HS-5 (cell line): ENCODE data around the gene CD8A.
"Not testable (repeated sequence)": the region's sequence is repeated elsewhere in the genome, so short reads cannot be mapped to it uniquely, and the experiment has no call there.

ENCODE experiments used
- DNase-seq: peaks from one replicate; pipeline ENCODE4 v3.0.0-alpha.2; 2012; ENCODE audit warnings: low read depth

Gene CD8A

GRCh38 chr2:86776532-86776931, 14.2 kb downstream of the CD8A start:
- no peak for DNase-seq

GRCh38 chr2:86775338-86775737, 15.4 kb downstream of the CD8A start:
- no peak for DNase-seq

GRCh38 chr2:86774862-86775261, 15.9 kb downstream of the CD8A start:
- DNase-seq, result no peak

- no peak for DNase-seq
These were observed 18.1 kb downstream of the CD8A start for GRCh38 chr2:86772611-86773010.

GRCh38 chr2:86770816-86771301, 19.9 kb downstream of the CD8A start:
- no peak for DNase-seq

- no peak for DNase-seq
These were observed 20.9 kb downstream of the CD8A start for GRCh38 chr2:86769838-86770237.

- DNase-seq, result no peak
These were observed 22.3 kb downstream of the CD8A start for GRCh38 chr2:86768189-86768949.

- no peak for DNase-seq
These were observed 25.4 kb downstream of the CD8A start for GRCh38 chr2:86765310-86765695.

GRCh38 chr2:86764661-86765309, 25.9 kb downstream of the CD8A start:
- peak; percentile 15 for DNase-seq

GRCh38 chr2:86760371-86760770, 30.3 kb downstream of the CD8A start:
- no peak for DNase-seq

- DNase-seq, result no peak
These were observed 32.3 kb downstream of the CD8A start for GRCh38 chr2:86758405-86758804.

- DNase-seq, result no peak
These were observed 37.1 kb downstream of the CD8A start for GRCh38 chr2:86753606-86754005.

- DNase-seq, result no peak
These were observed 37.8 kb downstream of the CD8A start for GRCh38 chr2:86752934-86753333.

- no peak for DNase-seq
These were observed 38.9 kb downstream of the CD8A start for GRCh38 chr2:86751778-86752177.

- no peak for DNase-seq
These were observed 40.4 kb downstream of the CD8A start for GRCh38 chr2:86750240-86750839.

GRCh38 chr2:86747711-86748639, 42.7 kb downstream of the CD8A start:
- peak; percentile 16 for DNase-seq

GRCh38 chr2:86746939-86747338, 43.8 kb downstream of the CD8A start:
- DNase-seq, result no peak

GRCh38 chr2:86744152-86744551, 46.6 kb downstream of the CD8A start:
- DNase-seq, result no peak

- DNase-seq, result not testable (repeated sequence)
These were observed 48.7 kb downstream of the CD8A start for GRCh38 chr2:86741889-86742498.

GRCh38 chr2:86739889-86740288, 50.8 kb downstream of the CD8A start:
- DNase-seq, result not testable (repeated sequence)

- not testable (repeated sequence) for DNase-seq
These were observed 51.2 kb downstream of the CD8A start for GRCh38 chr2:86739485-86739884.

- DNase-seq, result not testable (repeated sequence)
These were observed 55.8 kb downstream of the CD8A start for GRCh38 chr2:86734896-86735295.
